Epithelial cell of alveolus of lung (primary cell): ENCODE data around the gene LRRC8B. TPM values are rescaled to one million over a fixed set of nuclear protein-coding genes. Genes with fewer than 3 reads are reported as not detected.

ENCODE experiments used
- total RNA-seq: library from RNA; depleted of rRNA; stranded (reverse); fragments of >200 nt; gene quantifications from 2 replicates; pipeline ENCODE4 v1.2.1, GENCODE V29; 2015

LRRC8B gene
- total RNA-seq: 2.0 and 5.8 TPM in 2 replicates

GRCh38 chr1:89524369-89525168 is at the start of gene LRRC8B:
TSS of gene LRRC8B (plus strand) at chr1:89524829. CDS start at chr1:89582651, 57,822 bp downstream.

GRCh38 chr1:89632657-89633247 is 108.1 kb downstream of the LRRC8B start, which contains the start of gene LRRC8C:
TSS of gene LRRC8C (plus strand) at chr1:89633120. CDS start at chr1:89686474, 53,354 bp downstream.

Other genes starting within 250 kb of the LRRC8B start
- gene GBP6, start 160.8 kb upstream of the LRRC8B start, total RNA-seq: 0.52 TPM in 1 of 2 replicates, not detected in the other
- 14.9 and 18.2 TPM in 2 replicates for gene LRRC8C, start 108.3 kb downstream of the LRRC8B start, total RNA-seq